GM12891 (cell line): Measurements from ENCODE around the gene LLPH.

Experiments used
- POLR2A ChIP-seq: IDR thresholded peaks from 2 replicates; pipeline ENCODE4 v1.6.1; 2011; ENCODE audit warnings: low read depth, low read length, control low read depth
- POLR2AphosphoS5 ChIP-seq: IDR thresholded peaks from 2 replicates; pipeline ENCODE4 v1.6.1; 2011; ENCODE audit warnings: low read depth, low read length, control low read depth

GRCh38 chr12:66166561-66166960 is 36.0 kb upstream of the LLPH start:
- TF ChIP-seq POLR2A (no peak), POLR2AphosphoS5 (no peak)
